Smooth muscle cell (in vitro differentiated cells): ENCODE results near the gene SETD1B. TPM values are rescaled to one million over a fixed set of nuclear protein-coding genes. Genes with fewer than 3 reads are reported as not detected.

Experiments
- DNase-seq: peaks from one replicate; lab custom pipeline; 2025; ENCODE audit not compliant: unreplicated experiment; lab: John Stamatoyannopoulos, UW
- H2AFZ ChIP-seq: fragments of 200-600 bp; sonication (generic); 2 replicates; pipeline ENCODE4 v1.6.0; 2016; ENCODE audit warnings: antibody characterized with exemption, low read depth, mild to moderate bottlenecking
- H3F3A ChIP-seq: fragments of 200-600 bp; sonication (generic); 2 replicates; pipeline ENCODE4 v1.6.0; 2017; ENCODE audit warnings: antibody characterized with exemption, low read depth
- H3K27ac ChIP-seq: fragments of 200-600 bp; sonication (generic); 2 replicates; pipeline ENCODE4 v1.5.1; 2016; ENCODE audit warnings: low read depth, mild to moderate bottlenecking
- H3K27me3 ChIP-seq: fragments of 200-600 bp; sonication (generic); 2 replicates; pipeline ENCODE4 v1.6.1; 2016; ENCODE audit warnings: low read depth, mild to moderate bottlenecking
- H3K36me3 ChIP-seq: fragments of 200-600 bp; sonication (generic); 2 replicates; pipeline ENCODE4 v1.5.1; 2016; ENCODE audit warnings: low read depth
- H3K4me1 ChIP-seq: fragments of 200-600 bp; sonication (generic); 2 replicates; pipeline ENCODE4 v1.5.1; 2016; ENCODE audit warnings: low read depth
- H3K4me2 ChIP-seq: fragments of 200-600 bp; sonication (generic); 2 replicates; pipeline ENCODE4 v1.6.0; 2016; ENCODE audit warnings: mild to moderate bottlenecking
- H3K4me3 ChIP-seq: fragments of 200-600 bp; sonication (generic); 2 replicates; pipeline ENCODE4 v1.5.1; 2016; ENCODE audit warnings: mild to moderate bottlenecking
- H3K79me2 ChIP-seq: fragments of 200-600 bp; sonication (generic); 2 replicates; pipeline ENCODE4 v1.6.0; 2016; ENCODE audit warnings: low read depth, mild to moderate bottlenecking
- H3K9ac ChIP-seq: fragments of 200-600 bp; sonication (generic); 2 replicates; pipeline ENCODE4 v1.6.0; 2016; ENCODE audit warnings: low read depth
- H3K9me3 ChIP-seq: fragments of 200-600 bp; sonication (generic); replicated peaks from 2 replicates; pipeline ENCODE4 v1.5.1; 2016; ENCODE audit warnings: low read depth
- H4K20me1 ChIP-seq: fragments of 200-600 bp; sonication (generic); 2 replicates; pipeline ENCODE4 v1.6.0; 2016; ENCODE audit warnings: low read depth
- WGBS: methylation state at CpG from one replicate; pipeline ENCODE4 v1.1.7; 2016; ENCODE audit warnings: low lambda C conversion rate; 5-methylcytosine and 5-hydroxymethylcytosine counted together
- polyA plus RNA-seq: library from polyadenylated mRNA; unstranded; fragments of >200 nt; fragmentation: Nextera tagmentation; extraction: Ambion mirVana; gene quantifications from 2 replicates; pipeline ENCODE4 v1.2.1, GENCODE V29; 2016
- total RNA-seq: library from RNA; depleted of rRNA; stranded (reverse); fragments of >200 nt; gene quantifications from 2 replicates; pipeline ENCODE4 v1.2.3, GENCODE V29; 2014
- TF ChIP-seq, protein P1 (sequence below): fragments of 200-600 bp; sonication (generic); IDR thresholded peaks from 2 replicates; pipeline ENCODE4 v1.5.1; 2017; ENCODE audit warnings: borderline replicate concordance, mild to moderate bottlenecking, antibody characterized with exemption; ENCODE audit not compliant: insufficient read depth, poor library complexity, severe bottlenecking

SETD1B gene
- total and polyA plus RNA-seq, 2 experiments from 2014 or later = 1.9 to 4.2 TPM

- H4K20me1 ChIP-seq = no peaks in the 10 kb centered on the region
- no peak overlapping the region for H3K9ac ChIP-seq
- DNase-seq = no peak
- no peak overlapping the region for H2AFZ ChIP-seq
- H3K27ac ChIP-seq = no peak overlapping the region
- H3K4me3 ChIP-seq = no peak overlapping the region
- no peaks in the 10 kb centered on the region for H3K79me2 ChIP-seq
- no peaks in the 10 kb centered on the region for H3K36me3 ChIP-seq
- H3K4me1 ChIP-seq = no peaks in the 10 kb centered on the region
- TF ChIP-seq, protein P1, sequence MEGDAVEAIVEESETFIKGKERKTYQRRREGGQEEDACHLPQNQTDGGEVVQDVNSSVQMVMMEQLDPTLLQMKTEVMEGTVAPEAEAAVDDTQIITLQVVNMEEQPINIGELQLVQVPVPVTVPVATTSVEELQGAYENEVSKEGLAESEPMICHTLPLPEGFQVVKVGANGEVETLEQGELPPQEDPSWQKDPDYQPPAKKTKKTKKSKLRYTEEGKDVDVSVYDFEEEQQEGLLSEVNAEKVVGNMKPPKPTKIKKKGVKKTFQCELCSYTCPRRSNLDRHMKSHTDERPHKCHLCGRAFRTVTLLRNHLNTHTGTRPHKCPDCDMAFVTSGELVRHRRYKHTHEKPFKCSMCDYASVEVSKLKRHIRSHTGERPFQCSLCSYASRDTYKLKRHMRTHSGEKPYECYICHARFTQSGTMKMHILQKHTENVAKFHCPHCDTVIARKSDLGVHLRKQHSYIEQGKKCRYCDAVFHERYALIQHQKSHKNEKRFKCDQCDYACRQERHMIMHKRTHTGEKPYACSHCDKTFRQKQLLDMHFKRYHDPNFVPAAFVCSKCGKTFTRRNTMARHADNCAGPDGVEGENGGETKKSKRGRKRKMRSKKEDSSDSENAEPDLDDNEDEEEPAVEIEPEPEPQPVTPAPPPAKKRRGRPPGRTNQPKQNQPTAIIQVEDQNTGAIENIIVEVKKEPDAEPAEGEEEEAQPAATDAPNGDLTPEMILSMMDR = no peak
- WGBS = 59% methylated on average over 6 of the region's 6 CpGs
- no peaks in the 10 kb centered on the region for H3K27me3 ChIP-seq
- H3F3A ChIP-seq = no peaks in the 10 kb centered on the region
- H3K9me3 ChIP-seq = no peaks in the 10 kb centered on the region
- no peak overlapping the region for H3K4me2 ChIP-seq
These were observed 41.5 kb upstream of the SETD1B start for GRCh38 chr12:121762269-121762668.

GRCh38 chr12:121764808-121765207 lies 39.0 kb upstream of the SETD1B start:
- TF ChIP-seq, protein P1 = no peak
- no peak for DNase-seq
- WGBS = 65% methylated on average over 1 of the region's 3 CpGs
- no peaks in the 10 kb centered on the region for H3K79me2 ChIP-seq
- H3K4me2 ChIP-seq = no peak overlapping the region
- no peak overlapping the region for H3K27ac ChIP-seq
- no peaks in the 10 kb centered on the region for H3K4me1 ChIP-seq
- no peak overlapping the region for H2AFZ ChIP-seq
- H3K9ac ChIP-seq = no peak overlapping the region
- H3F3A ChIP-seq = no peaks in the 10 kb centered on the region
- no peaks in the 10 kb centered on the region for H3K27me3 ChIP-seq
- no peak overlapping the region for H3K4me3 ChIP-seq
- no peaks in the 10 kb centered on the region for H4K20me1 ChIP-seq
- no peaks in the 10 kb centered on the region for H3K9me3 ChIP-seq
- H3K36me3 ChIP-seq = no peaks in the 10 kb centered on the region

DNA sequence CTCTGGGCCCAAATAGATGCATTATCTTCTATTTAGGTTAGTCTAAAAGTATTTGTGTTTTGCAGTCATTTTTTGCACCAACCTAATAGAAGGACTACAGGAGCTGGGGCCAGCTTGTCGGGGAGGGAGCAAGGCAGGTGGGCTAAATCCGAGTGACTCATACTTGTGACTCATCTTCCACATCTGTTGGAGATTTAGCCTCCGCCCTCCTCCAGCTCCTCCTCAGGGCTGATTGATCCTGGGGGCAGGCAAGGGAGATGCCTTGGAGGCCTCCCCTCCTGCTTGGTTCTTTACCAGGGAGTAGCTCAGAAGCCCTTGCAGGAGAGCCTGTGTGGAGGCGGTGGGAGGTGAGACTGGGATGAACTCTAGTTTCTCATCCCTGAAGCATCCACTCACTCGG lies 38.2 kb upstream of the SETD1B start:
- no peaks in the 10 kb centered on the region for H3K9me3 ChIP-seq
- no peak overlapping the region for H3K9ac ChIP-seq
- no peak overlapping the region for H3K4me2 ChIP-seq
- TF ChIP-seq, protein P1 = no peak
- H3K79me2 ChIP-seq = no peaks in the 10 kb centered on the region
- no peak overlapping the region for H2AFZ ChIP-seq
- H3K27me3 ChIP-seq = no peaks in the 10 kb centered on the region
- H3K36me3 ChIP-seq = no peaks in the 10 kb centered on the region
- no peak overlapping the region for H3K27ac ChIP-seq
- H3K4me3 ChIP-seq = no peak overlapping the region
- no peaks in the 10 kb centered on the region for H3K4me1 ChIP-seq
- 36% methylated on average over 5 of the region's 5 CpGs for WGBS
- no peak for DNase-seq
- H3F3A ChIP-seq = no peaks in the 10 kb centered on the region
- no peaks in the 10 kb centered on the region for H4K20me1 ChIP-seq

- Histone ChIP-seq H3K4me3 (no peak overlapping the region), H3K27me3 (no peaks in the 10 kb centered on the region), H3K4me1 (no peaks in the 10 kb centered on the region), H3F3A (no peaks in the 10 kb centered on the region), H3K36me3 (no peaks in the 10 kb centered on the region), H3K27ac (no peak overlapping the region), H3K4me2 (no peak overlapping the region), H3K9me3 (no peaks in the 10 kb centered on the region), H3K79me2 (no peaks in the 10 kb centered on the region), H2AFZ (no peak overlapping the region), H4K20me1 (no peaks in the 10 kb centered on the region), H3K9ac (no peak overlapping the region)
- no peak for DNase-seq
- TF ChIP-seq, protein P1 = no peak
- 86% methylated on average over 5 of the region's 5 CpGs for WGBS
These were observed 37.3 kb upstream of the SETD1B start for GRCh38 chr12:121766290-121767039.
